ENCODE measurements around the gene METTL16.

DNA sequence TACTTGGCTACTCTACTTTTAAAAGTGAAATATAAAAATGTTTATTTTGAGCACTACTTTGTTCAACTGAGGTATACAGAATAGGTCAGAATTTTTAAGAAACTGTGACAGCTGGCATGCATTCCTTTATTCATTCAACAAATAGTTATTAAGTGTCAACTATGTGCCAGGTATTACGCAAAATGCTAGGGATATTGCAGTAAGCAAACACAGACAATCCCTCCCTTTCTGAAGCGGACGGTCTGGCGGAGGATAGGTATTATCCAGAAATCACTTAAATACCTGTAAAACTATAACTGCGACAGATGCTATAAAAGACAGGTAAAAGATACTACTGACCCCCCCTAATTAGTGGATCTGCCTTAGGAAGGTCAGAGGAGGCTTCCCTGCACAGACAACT, 26.1 kb downstream of the METTL16 start:
- TF ChIP-seq, protein P1, sequence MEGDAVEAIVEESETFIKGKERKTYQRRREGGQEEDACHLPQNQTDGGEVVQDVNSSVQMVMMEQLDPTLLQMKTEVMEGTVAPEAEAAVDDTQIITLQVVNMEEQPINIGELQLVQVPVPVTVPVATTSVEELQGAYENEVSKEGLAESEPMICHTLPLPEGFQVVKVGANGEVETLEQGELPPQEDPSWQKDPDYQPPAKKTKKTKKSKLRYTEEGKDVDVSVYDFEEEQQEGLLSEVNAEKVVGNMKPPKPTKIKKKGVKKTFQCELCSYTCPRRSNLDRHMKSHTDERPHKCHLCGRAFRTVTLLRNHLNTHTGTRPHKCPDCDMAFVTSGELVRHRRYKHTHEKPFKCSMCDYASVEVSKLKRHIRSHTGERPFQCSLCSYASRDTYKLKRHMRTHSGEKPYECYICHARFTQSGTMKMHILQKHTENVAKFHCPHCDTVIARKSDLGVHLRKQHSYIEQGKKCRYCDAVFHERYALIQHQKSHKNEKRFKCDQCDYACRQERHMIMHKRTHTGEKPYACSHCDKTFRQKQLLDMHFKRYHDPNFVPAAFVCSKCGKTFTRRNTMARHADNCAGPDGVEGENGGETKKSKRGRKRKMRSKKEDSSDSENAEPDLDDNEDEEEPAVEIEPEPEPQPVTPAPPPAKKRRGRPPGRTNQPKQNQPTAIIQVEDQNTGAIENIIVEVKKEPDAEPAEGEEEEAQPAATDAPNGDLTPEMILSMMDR (IDR thresholded peaks at IDR 0.05; ENCODE audit: borderline replicate concordance, extremely low read depth, low read length, poor library complexity, severe bottlenecking), result no peak
- no peak for TF ChIP-seq EZH2 (IDR thresholded peaks at IDR 0.05; ENCODE audit: borderline replicate concordance, low read depth, low read length, severe bottlenecking)

Measured in DND-41 (cell line).